Measurements from ENCODE around the gene NNT.

Gene NNT

GRCh38 chr5:43603344-43604217 is 601 bp downstream of the NNT start:
- H3K4me3 ChIP-seq (ENCODE audit: low read depth, low read length), result peak overlapping the region; percentile 87
- DNase-seq (ENCODE audit: low read depth), result peak; percentile 34
- TF ChIP-seq, protein P1, sequence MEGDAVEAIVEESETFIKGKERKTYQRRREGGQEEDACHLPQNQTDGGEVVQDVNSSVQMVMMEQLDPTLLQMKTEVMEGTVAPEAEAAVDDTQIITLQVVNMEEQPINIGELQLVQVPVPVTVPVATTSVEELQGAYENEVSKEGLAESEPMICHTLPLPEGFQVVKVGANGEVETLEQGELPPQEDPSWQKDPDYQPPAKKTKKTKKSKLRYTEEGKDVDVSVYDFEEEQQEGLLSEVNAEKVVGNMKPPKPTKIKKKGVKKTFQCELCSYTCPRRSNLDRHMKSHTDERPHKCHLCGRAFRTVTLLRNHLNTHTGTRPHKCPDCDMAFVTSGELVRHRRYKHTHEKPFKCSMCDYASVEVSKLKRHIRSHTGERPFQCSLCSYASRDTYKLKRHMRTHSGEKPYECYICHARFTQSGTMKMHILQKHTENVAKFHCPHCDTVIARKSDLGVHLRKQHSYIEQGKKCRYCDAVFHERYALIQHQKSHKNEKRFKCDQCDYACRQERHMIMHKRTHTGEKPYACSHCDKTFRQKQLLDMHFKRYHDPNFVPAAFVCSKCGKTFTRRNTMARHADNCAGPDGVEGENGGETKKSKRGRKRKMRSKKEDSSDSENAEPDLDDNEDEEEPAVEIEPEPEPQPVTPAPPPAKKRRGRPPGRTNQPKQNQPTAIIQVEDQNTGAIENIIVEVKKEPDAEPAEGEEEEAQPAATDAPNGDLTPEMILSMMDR (conservative IDR thresholded peaks at IDR 0.05; ENCODE audit: low read depth, low read length), result no peak

GRCh38 chr5:43604699-43605098 is 1.7 kb downstream of the NNT start:
- DNase-seq (ENCODE audit: low read depth), result no peak
- no peak overlapping the region for H3K4me3 ChIP-seq (ENCODE audit: low read depth, low read length)
- TF ChIP-seq, protein P1 (conservative IDR thresholded peaks at IDR 0.05; ENCODE audit: low read depth, low read length), result no peak

DNA sequence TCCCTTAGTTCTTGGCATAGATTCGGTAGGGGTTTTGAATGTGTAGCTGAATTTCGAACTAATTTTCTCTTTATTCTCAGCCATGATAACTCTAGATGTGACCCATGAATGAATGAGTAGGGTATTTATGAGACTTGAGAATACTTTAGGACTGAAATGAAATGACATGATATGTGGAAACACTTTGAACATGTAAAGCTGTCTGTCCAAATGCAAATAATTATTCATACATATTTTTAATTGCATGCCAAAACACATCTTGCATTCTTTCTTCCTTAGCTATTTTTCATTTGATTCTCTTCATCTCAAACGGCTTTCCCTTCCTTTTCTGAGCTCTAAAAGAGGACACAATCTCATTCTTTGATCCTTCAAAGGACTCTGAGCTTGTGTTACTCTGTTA is 3.4 kb downstream of the NNT start:
- TF ChIP-seq, protein P1 (conservative IDR thresholded peaks at IDR 0.05; ENCODE audit: low read depth, low read length), result no peak
- H3K4me3 ChIP-seq (ENCODE audit: low read depth, low read length), result no peak overlapping the region
- DNase-seq (ENCODE audit: low read depth), result no peak

DNA sequence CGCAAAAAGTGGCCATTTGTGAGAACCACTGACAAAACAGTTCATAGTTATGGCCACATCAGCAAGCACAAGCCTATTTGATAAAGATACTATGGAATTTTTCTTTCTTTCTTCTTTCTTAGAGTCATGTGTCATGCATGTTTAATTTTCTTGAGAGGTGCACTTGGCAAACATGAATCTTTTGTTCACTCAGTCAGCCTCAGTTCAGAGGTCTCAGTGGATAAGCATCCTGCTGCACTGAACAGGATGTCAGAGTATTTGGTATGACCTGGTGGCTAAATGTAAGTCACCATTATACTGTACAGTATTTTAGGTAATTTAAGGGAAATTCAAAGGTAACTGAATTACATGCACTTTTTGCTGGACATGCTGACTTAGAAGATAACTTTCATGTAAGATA is 5.4 kb downstream of the NNT start:
- TF ChIP-seq, protein P1 (conservative IDR thresholded peaks at IDR 0.05; ENCODE audit: low read depth, low read length), result no peak
- DNase-seq (ENCODE audit: low read depth), result no peak

GRCh38 chr5:43609752-43610151 is 6.8 kb downstream of the NNT start:
- peak; percentile 25 for DNase-seq (ENCODE audit: low read depth)

More for the DNA sequence above, 5.4 kb downstream of the NNT start:
- H3K4me3 ChIP-seq (ENCODE audit: low read depth, low read length), result no peak overlapping the region

DNA sequence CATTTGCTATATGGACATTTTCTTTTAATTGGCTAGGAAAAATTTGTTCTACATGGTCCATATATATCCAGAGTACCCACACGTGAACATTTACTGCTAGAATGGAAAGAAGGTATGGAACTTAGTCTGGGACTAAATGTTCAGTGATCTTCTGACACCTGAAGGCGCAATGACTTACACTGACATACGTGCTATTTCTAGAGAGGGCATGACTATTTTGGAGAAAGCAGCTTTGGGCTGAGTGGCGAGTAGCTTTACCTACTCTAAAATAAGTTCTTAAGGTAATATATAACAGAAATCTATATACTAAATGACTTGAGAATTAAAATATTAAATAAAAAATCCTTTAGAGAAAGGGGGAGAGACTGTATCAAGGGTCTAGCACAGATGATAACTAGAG is 10.4 kb downstream of the NNT start:
- H3K4me3 ChIP-seq (ENCODE audit: low read depth, low read length), result no peak overlapping the region
- no peak for DNase-seq (ENCODE audit: low read depth)
- TF ChIP-seq, protein P1 (conservative IDR thresholded peaks at IDR 0.05; ENCODE audit: low read depth, low read length), result no peak

More at GRCh38 chr5:43609752-43610151, 6.8 kb downstream of the NNT start:
- H3K4me3 ChIP-seq (ENCODE audit: low read depth, low read length), result no peak overlapping the region
- TF ChIP-seq, protein P1 (conservative IDR thresholded peaks at IDR 0.05; ENCODE audit: low read depth, low read length), result peak; percentile 56

Measured in choroid plexus epithelial cell (primary cell).